Stomach (tissue), 9 donors: Measurements from ENCODE around the gene SAPCD1. TPM values are rescaled to one million over a fixed set of nuclear protein-coding genes. Genes with fewer than 3 reads are reported as not detected.

Experiments
- DNase-seq, 2 donors: peaks; one replicate each; pipeline versions ENCODE4 v3.0.0 to v3.0.0-alpha.2; 2013 to 2019
- H3K27ac ChIP-seq, 5 donors: fragments of 200-600 bp in 4 of 5; sonication (generic) in 4 of 5; one replicate each; pipeline ENCODE4 v1.5.1; 2013 to 2019; ENCODE audit warnings: mild to moderate bottlenecking in 1 of 5, moderate library complexity in 1 of 5
- H3K27me3 ChIP-seq, 3 donors: fragments of 200-600 bp; sonication (generic); one replicate each; pipeline ENCODE4 v1.5.1; 2017 to 2019; ENCODE audit warnings: mixed run types in 1 of 3
- H3K36me3 ChIP-seq, 4 donors: fragments of 200-600 bp; sonication (generic); 1 replicate in 3 of 4; 2 replicates in 1 of 4; pipeline ENCODE4 v1.5.1; 2016 to 2019
- H3K4me1 ChIP-seq, 4 donors: fragments of 200-600 bp; sonication (generic); one replicate each; pipeline ENCODE4 v1.5.1; 2016 to 2019
- H3K4me3 ChIP-seq, 4 donors: fragments of 200-600 bp; sonication (generic) in 3 of 4; one replicate each; pipeline ENCODE4 v1.5.1; 2016 to 2019; ENCODE audit warnings: mild to moderate bottlenecking in 1 of 4
- H3K9me3 ChIP-seq, 4 donors: fragments of 200-600 bp; sonication (generic); one replicate each; pipeline ENCODE4 v1.5.1; 2016 to 2019
- CTCF ChIP-seq, 7 experiments: fragments of 450-650 bp in 4 of 7; fragments of 200-600 bp in 3 of 7; sonication (generic) in 3 of 7; IDR thresholded peaks; one replicate each; pipeline ENCODE4 v1.5.1; 2016 to 2019; ENCODE audit warnings: antibody characterized with exemption in 7 of 7, control low read depth in 2 of 7, mild to moderate bottlenecking in 1 of 7
- WGBS, 5 donors: extraction: QIAGEN DNeasy Blood & Tissue Kit in 3 of 5; methylation state at CpG; one replicate each; pipeline versions ENCODE4 v1.1.5 to v1.1.7; 2013 to 2018; 5-methylcytosine and 5-hydroxymethylcytosine counted together
- intact Hi-C: fragments of 100-400 bp; cut with DNase I; formaldehyde crosslinking; loops from one replicate; pipeline ENCODE4 v1.15.1; 2023; ENCODE audit warnings: low total_unique reads
- polyA plus RNA-seq, 3 donors: library from polyadenylated mRNA; stranded (reverse); fragments of 200-250 nt; gene quantifications; one replicate each; pipeline ENCODE4 v1.2.3, GENCODE V29; 2013
- small RNA-seq, 4 donors: library from RNA; depleted of rRNA; stranded (forward); fragments of <200 nt; gene quantifications; one replicate each; pipeline ENCODE3, GENCODE V24; 2016
- total RNA-seq, 5 donors: library from RNA; depleted of rRNA; stranded (reverse); fragments of >200 nt; gene quantifications; one replicate each; pipeline versions ENCODE4 v1.1.0 to v1.2.3, GENCODE V29; 2014 to 2016
- donor health status: healthy with polysubstance abuse.
- donor health status: Bipolar disorder and iron deficiency.
- donor health status: healthy.

Gene SAPCD1
- total and polyA plus RNA-seq, 8 donors = 2.4 to 40.8 (median 3.1) TPM; not detected in 1

- WGBS, 5 donors = 80 to 88% (median 85%) methylated on average over 7 of the region's 7 CpGs
- Histone ChIP-seq H3K4me1 (peaks cover 9 to 29% (median 22%) of the 10 kb centered on the region in 4 donors), H3K36me3 (no peaks in the 10 kb centered on the region), H3K4me3 (peak overlapping the region in 2 of 4 donors; percentile 31 to 53), H3K27me3 (no peaks in the 10 kb centered on the region), H3K9me3 (no peaks in the 10 kb centered on the region), H3K27ac (peak overlapping the region in 4 of 5 donors; percentile 89 to 100 (median 98))
- intact Hi-C loops = no loop called here
- DNase-seq = no peak
- TF ChIP-seq CTCF (IDR thresholded peaks at IDR 0.05) = no peak
Observed at GRCh38 chr6:31813465-31813849, 51.0 kb downstream of the SAPCD1 start.

Small RNAs within 50 kb of the gene (small RNA-seq; reads per million reads assigned to genes)
- gene LY6G6D (0 reads per million in 4 donors), gene MSH5-SAPCD1 (0 reads per million in 4 donors), gene RF00019 (0 reads per million in 4 donors), gene RNU6-850P (0 to 0.07 (median 0) reads per million in 4 donors), gene SAPCD1 (0 reads per million in 4 donors)

Other genes starting within 250 kb of the SAPCD1 start
Only the 30 nearest of the 42 such genes appear.
- gene LST1, start 176.4 kb upstream of the SAPCD1 start, total RNA-seq = 1 to 10 TPM in 2 of 5 donors, not detected in 3; 2.9 to 6.7 TPM
- 10 to 100 TPM in 2 of 3 donors, 1 to 10 TPM in 1; 8.8 to 35.4 (median 26.7) TPM for gene LST1, start 176.4 kb upstream of the SAPCD1 start, polyA plus RNA-seq
- not detected for gene NCR3, start 169.7 kb upstream of the SAPCD1 start, total RNA-seq
- under 1 TPM in 1 of 3 donors, not detected in 2; 0.25 TPM for gene NCR3, start 169.7 kb upstream of the SAPCD1 start, polyA plus RNA-seq
- gene AIF1, start 147.4 kb upstream of the SAPCD1 start, total RNA-seq = 10 to 100 TPM in 2 of 5 donors, 1 to 10 TPM in 2, not detected in 1; 3.2 to 38.3 (median 15.6) TPM
- 10 to 100 TPM; 28.2 to 74.2 (median 68.7) TPM for gene AIF1, start 147.4 kb upstream of the SAPCD1 start, polyA plus RNA-seq
- gene PRRC2A, start 141.9 kb upstream of the SAPCD1 start, total RNA-seq = 100 to 1,000 TPM in 3 of 5 donors, 10 to 100 TPM in 2; 49.4 to 125 (median 107) TPM
- gene PRRC2A, start 141.9 kb upstream of the SAPCD1 start, polyA plus RNA-seq = 100 to 1,000 TPM in 1 of 3 donors, 10 to 100 TPM in 2; 56.4 to 109 (median 80.8) TPM
- gene BAG6, start 110.0 kb upstream of the SAPCD1 start, total RNA-seq = 100 to 1,000 TPM; 111 to 169 (median 141) TPM
- gene BAG6, start 110.0 kb upstream of the SAPCD1 start, polyA plus RNA-seq = 100 to 1,000 TPM; 157 to 287 (median 180) TPM
- 1 to 10 TPM in 2 of 5 donors, not detected in 3; 1.3 to 1.9 TPM for gene APOM, start 106.8 kb upstream of the SAPCD1 start, total RNA-seq
- 10 to 100 TPM in 1 of 3 donors, 1 to 10 TPM in 2; 6.4 to 14.2 (median 6.5) TPM for gene APOM, start 106.8 kb upstream of the SAPCD1 start, polyA plus RNA-seq
- 10 to 100 TPM; 12.8 to 44.9 (median 32.0) TPM for gene C6orf47, start 101.9 kb upstream of the SAPCD1 start, total RNA-seq
- 10 to 100 TPM; 10.5 to 16.0 (median 13.0) TPM for gene C6orf47, start 101.9 kb upstream of the SAPCD1 start, polyA plus RNA-seq
- 10 to 100 TPM in 4 of 5 donors, 1 to 10 TPM in 1; 5.8 to 36.8 (median 10.6) TPM for gene GPANK1, start 97.7 kb upstream of the SAPCD1 start, total RNA-seq
- gene GPANK1, start 97.7 kb upstream of the SAPCD1 start, polyA plus RNA-seq = 10 to 100 TPM; 13.0 to 17.9 (median 13.4) TPM
- 100 to 1,000 TPM in 3 of 5 donors, 10 to 100 TPM in 2; 11.3 to 375 (median 142) TPM for gene CSNK2B, start 96.6 kb upstream of the SAPCD1 start, total RNA-seq
- gene CSNK2B, start 96.6 kb upstream of the SAPCD1 start, polyA plus RNA-seq = 100 to 1,000 TPM; 152 to 233 (median 181) TPM
- 10 to 100 TPM in 2 of 5 donors, 1 to 10 TPM in 2, not detected in 1; 2.7 to 17.1 (median 10.3) TPM for gene LY6G5B, start 92.7 kb upstream of the SAPCD1 start, total RNA-seq
- 1 to 10 TPM in 2 of 3 donors, under 1 TPM in 1; 0.44 to 4.7 (median 2.1) TPM for gene LY6G5B, start 92.7 kb upstream of the SAPCD1 start, polyA plus RNA-seq
- not detected for gene LY6G5C, start 81.6 kb upstream of the SAPCD1 start, total RNA-seq
- 1 to 10 TPM; 1.8 to 4.9 (median 2.7) TPM for gene LY6G5C, start 81.6 kb upstream of the SAPCD1 start, polyA plus RNA-seq
- 100 to 1,000 TPM in 1 of 5 donors, 10 to 100 TPM in 4; 40.9 to 122 (median 49.0) TPM for gene ABHD16A, start 59.3 kb upstream of the SAPCD1 start, total RNA-seq
- 10 to 100 TPM; 15.1 to 48.0 (median 20.4) TPM for gene ABHD16A, start 59.3 kb upstream of the SAPCD1 start, polyA plus RNA-seq
- gene LY6G6F, start 55.8 kb upstream of the SAPCD1 start, total RNA-seq = not detected
- gene LY6G6F, start 55.8 kb upstream of the SAPCD1 start, polyA plus RNA-seq = not detected
- gene LY6G6D, start 47.3 kb upstream of the SAPCD1 start, total RNA-seq = not detected
- not detected for gene LY6G6D, start 47.3 kb upstream of the SAPCD1 start, polyA plus RNA-seq
- gene LY6G6C, start 40.9 kb upstream of the SAPCD1 start, total RNA-seq = not detected
- gene LY6G6C, start 40.9 kb upstream of the SAPCD1 start, polyA plus RNA-seq = under 1 TPM in 1 of 3 donors, not detected in 2; 0.90 TPM
- gene MPIG6B, start 39.3 kb upstream of the SAPCD1 start, total RNA-seq = not detected
- under 1 TPM in 1 of 3 donors, not detected in 2; 0.10 TPM for gene MPIG6B, start 39.3 kb upstream of the SAPCD1 start, polyA plus RNA-seq
- gene DDAH2, start 33.4 kb upstream of the SAPCD1 start, total RNA-seq = 100 to 1,000 TPM in 2 of 5 donors, 10 to 100 TPM in 3; 33.3 to 133 (median 76.1) TPM
- gene DDAH2, start 33.4 kb upstream of the SAPCD1 start, polyA plus RNA-seq = 10 to 100 TPM; 52.9 to 73.7 (median 57.9) TPM
- 100 to 1,000 TPM in 4 of 5 donors, 10 to 100 TPM in 1; 33.8 to 381 (median 117) TPM for gene CLIC1, start 26.1 kb upstream of the SAPCD1 start, total RNA-seq
- gene CLIC1, start 26.1 kb upstream of the SAPCD1 start, polyA plus RNA-seq = 100 to 1,000 TPM; 331 to 597 (median 348) TPM
- 10 to 100 TPM in 4 of 5 donors, 1 to 10 TPM in 1; 4.1 to 66.4 (median 21.4) TPM for gene MSH5, start 22.7 kb upstream of the SAPCD1 start, total RNA-seq
- 1 to 10 TPM; 2.9 to 9.3 (median 3.2) TPM for gene MSH5, start 22.7 kb upstream of the SAPCD1 start, polyA plus RNA-seq
- 10 to 100 TPM in 1 of 5 donors, 1 to 10 TPM in 3, not detected in 1; 4.2 to 18.3 (median 7.5) TPM for gene VWA7, start 14.7 kb downstream of the SAPCD1 start, total RNA-seq
- 1 to 10 TPM; 1.3 to 1.4 (median 1.4) TPM for gene VWA7, start 14.7 kb downstream of the SAPCD1 start, polyA plus RNA-seq
- 10 to 100 TPM; 21.6 to 56.5 (median 24.1) TPM for gene VARS1, start 33.1 kb downstream of the SAPCD1 start, total RNA-seq
- 10 to 100 TPM; 11.0 to 31.8 (median 27.7) TPM for gene VARS1, start 33.1 kb downstream of the SAPCD1 start, polyA plus RNA-seq
- 10 to 100 TPM in 3 of 5 donors, 1 to 10 TPM in 1, not detected in 1; 6.7 to 34.5 (median 11.4) TPM for gene LSM2, start 44.3 kb downstream of the SAPCD1 start, total RNA-seq
- gene LSM2, start 44.3 kb downstream of the SAPCD1 start, polyA plus RNA-seq = 10 to 100 TPM; 45.2 to 55.8 (median 50.4) TPM
- 1 to 10 TPM in 2 of 5 donors, not detected in 3; 1.1 to 1.7 TPM for gene HSPA1L, start 52.6 kb downstream of the SAPCD1 start, total RNA-seq
- gene HSPA1L, start 52.6 kb downstream of the SAPCD1 start, polyA plus RNA-seq = under 1 TPM; 0.46 to 0.98 (median 0.75) TPM
- gene HSPA1A, start 52.9 kb downstream of the SAPCD1 start, total RNA-seq = 100 to 1,000 TPM in 3 of 5 donors, 10 to 100 TPM in 2; 68.8 to 124 (median 113) TPM
- gene HSPA1A, start 52.9 kb downstream of the SAPCD1 start, polyA plus RNA-seq = 100 to 1,000 TPM in 1 of 3 donors, 10 to 100 TPM in 2; 51.1 to 107 (median 64.8) TPM
- gene HSPA1B, start 65.1 kb downstream of the SAPCD1 start, total RNA-seq = 100 to 1,000 TPM in 3 of 5 donors, 10 to 100 TPM in 2; 44.3 to 165 (median 105) TPM
- gene HSPA1B, start 65.1 kb downstream of the SAPCD1 start, polyA plus RNA-seq = 10 to 100 TPM; 35.9 to 66.0 (median 51.3) TPM
- gene NEU1, start 100.2 kb downstream of the SAPCD1 start, total RNA-seq = 10 to 100 TPM; 11.3 to 60.7 (median 25.0) TPM
- 10 to 100 TPM; 16.3 to 29.0 (median 22.2) TPM for gene NEU1, start 100.2 kb downstream of the SAPCD1 start, polyA plus RNA-seq
- 100 to 1,000 TPM in 4 of 5 donors, 10 to 100 TPM in 1; 74.2 to 201 (median 175) TPM for gene SLC44A4, start 116.3 kb downstream of the SAPCD1 start, total RNA-seq
- 100 to 1,000 TPM in 1 of 3 donors, 10 to 100 TPM in 2; 35.4 to 111 (median 47.9) TPM for gene SLC44A4, start 116.3 kb downstream of the SAPCD1 start, polyA plus RNA-seq
- 10 to 100 TPM; 12.1 to 58.0 (median 31.7) TPM for gene EHMT2, start 135.0 kb downstream of the SAPCD1 start, total RNA-seq
- 10 to 100 TPM; 27.3 to 43.2 (median 35.4) TPM for gene EHMT2, start 135.0 kb downstream of the SAPCD1 start, polyA plus RNA-seq
- gene ZBTB12, start 139.4 kb downstream of the SAPCD1 start, total RNA-seq = 1 to 10 TPM in 3 of 5 donors, under 1 TPM in 2; 0.43 to 6.4 (median 1.3) TPM
- gene ZBTB12, start 139.4 kb downstream of the SAPCD1 start, polyA plus RNA-seq = 1 to 10 TPM; 1.8 to 3.4 (median 2.2) TPM
- gene C2, start 165.1 kb downstream of the SAPCD1 start, total RNA-seq = 10 to 100 TPM in 1 of 5 donors, 1 to 10 TPM in 3, not detected in 1; 1.7 to 24.6 (median 4.0) TPM
- gene C2, start 165.1 kb downstream of the SAPCD1 start, polyA plus RNA-seq = 1 to 10 TPM; 3.3 to 6.3 (median 4.9) TPM